ENCODE results near the gene GALNT2. TPM values are rescaled to one million over a fixed set of nuclear protein-coding genes. Genes with fewer than 3 reads are reported as not detected.

GALNT2 gene
- total and polyA plus RNA-seq, 10 of the 15 experiments (the other 5 are each of a cell fraction or from before 2014, with no cell fraction given): 0.52 to 27.7 (median 16.3) TPM

- TF ChIP-seq, protein P1, sequence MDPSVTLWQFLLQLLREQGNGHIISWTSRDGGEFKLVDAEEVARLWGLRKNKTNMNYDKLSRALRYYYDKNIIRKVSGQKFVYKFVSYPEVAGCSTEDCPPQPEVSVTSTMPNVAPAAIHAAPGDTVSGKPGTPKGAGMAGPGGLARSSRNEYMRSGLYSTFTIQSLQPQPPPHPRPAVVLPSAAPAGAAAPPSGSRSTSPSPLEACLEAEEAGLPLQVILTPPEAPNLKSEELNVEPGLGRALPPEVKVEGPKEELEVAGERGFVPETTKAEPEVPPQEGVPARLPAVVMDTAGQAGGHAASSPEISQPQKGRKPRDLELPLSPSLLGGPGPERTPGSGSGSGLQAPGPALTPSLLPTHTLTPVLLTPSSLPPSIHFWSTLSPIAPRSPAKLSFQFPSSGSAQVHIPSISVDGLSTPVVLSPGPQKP (IDR thresholded peaks at IDR 0.05; ENCODE audit: low read depth, low read length): no peak
- TF ChIP-seq RFX5 (IDR thresholded peaks at IDR 0.05; ENCODE audit: low read depth, low read length): no peak
- TF ChIP-seq, protein P2, sequence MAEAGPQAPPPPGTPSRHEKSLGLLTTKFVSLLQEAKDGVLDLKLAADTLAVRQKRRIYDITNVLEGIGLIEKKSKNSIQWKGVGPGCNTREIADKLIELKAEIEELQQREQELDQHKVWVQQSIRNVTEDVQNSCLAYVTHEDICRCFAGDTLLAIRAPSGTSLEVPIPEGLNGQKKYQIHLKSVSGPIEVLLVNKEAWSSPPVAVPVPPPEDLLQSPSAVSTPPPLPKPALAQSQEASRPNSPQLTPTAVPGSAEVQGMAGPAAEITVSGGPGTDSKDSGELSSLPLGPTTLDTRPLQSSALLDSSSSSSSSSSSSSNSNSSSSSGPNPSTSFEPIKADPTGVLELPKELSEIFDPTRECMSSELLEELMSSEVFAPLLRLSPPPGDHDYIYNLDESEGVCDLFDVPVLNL (IDR thresholded peaks at IDR 0.05; ENCODE audit: low read depth, low read length): no peak
- no peak for TF ChIP-seq USF1 (IDR thresholded peaks at IDR 0.05; ENCODE audit: borderline replicate concordance, extremely low read length, insufficient read depth, low read depth, low read length)
- no peak for TF ChIP-seq NR2F1 (conservative IDR thresholded peaks at IDR 0.05)
- TF ChIP-seq RELB (IDR thresholded peaks at IDR 0.05; ENCODE audit: low read depth): no peak
- TF ChIP-seq MYB (IDR thresholded peaks at IDR 0.05; ENCODE audit: borderline replicate concordance, low read depth, low read length): no peak
- no peak for TF ChIP-seq CEBPB (IDR thresholded peaks at IDR 0.05; ENCODE audit: borderline replicate concordance in 1 of 2, low read depth in 2 of 2, low read length in 2 of 2)
These were observed 119.8 kb downstream of the GALNT2 start (continued) for GRCh38 chr1:230186874-230187273.
